ENCODE results near the gene ZDHHC19.
"Not testable (repeated sequence)": the region's sequence is repeated elsewhere in the genome, so short reads cannot be mapped to it uniquely, and the experiment has no call there.

Gene ZDHHC19

GRCh38 chr3:196222876-196223595 lies 11.8 kb upstream of the ZDHHC19 start:
- no peak for DNase-seq

- DNase-seq = no peak
These were observed 9.8 kb upstream of the ZDHHC19 start for GRCh38 chr3:196220991-196221390.

GRCh38 chr3:196220587-196220986 lies 9.4 kb upstream of the ZDHHC19 start:
- DNase-seq = no peak

- DNase-seq = no peak
These were observed 8.7 kb upstream of the ZDHHC19 start for GRCh38 chr3:196219970-196220311.

GRCh38 chr3:196219194-196219969 lies 8.2 kb upstream of the ZDHHC19 start:
- no peak for DNase-seq

GRCh38 chr3:196218155-196218712 lies 7.0 kb upstream of the ZDHHC19 start:
- DNase-seq = no peak

- no peak for DNase-seq
These were observed 6.3 kb upstream of the ZDHHC19 start for GRCh38 chr3:196217307-196218154.

GRCh38 chr3:196216681-196217211 lies 5.5 kb upstream of the ZDHHC19 start:
- DNase-seq = no peak

GRCh38 chr3:196216089-196216564 lies 4.9 kb upstream of the ZDHHC19 start, which contains the start of gene SLC51A:
SLC51A (plus strand) TSS chr3:196216534; CDS start chr3:196216713, 179 bp downstream.
- no peak for DNase-seq

- DNase-seq = no peak
These were observed 4.4 kb upstream of the ZDHHC19 start for GRCh38 chr3:196215493-196216020.

GRCh38 chr3:196214783-196215441 lies 3.7 kb upstream of the ZDHHC19 start:
- no peak for DNase-seq

- DNase-seq = not testable (repeated sequence)
These were observed 1.1 kb downstream of the ZDHHC19 start for GRCh38 chr3:196209944-196210672.

- no peak for DNase-seq
These were observed 2.1 kb downstream of the ZDHHC19 start for GRCh38 chr3:196208942-196209695.

GRCh38 chr3:196207833-196208607 lies 3.2 kb downstream of the ZDHHC19 start:
- DNase-seq = peak; percentile 84

GRCh38 chr3:196207159-196207832 lies 3.9 kb downstream of the ZDHHC19 start:
- DNase-seq = no peak

GRCh38 chr3:196205442-196206205 lies 5.6 kb downstream of the ZDHHC19 start:
- DNase-seq = not testable (repeated sequence)

- no peak for DNase-seq
These were observed 7.4 kb downstream of the ZDHHC19 start for GRCh38 chr3:196203846-196204245.

GRCh38 chr3:196202516-196202970 lies 8.7 kb downstream of the ZDHHC19 start:
- peak; percentile 54 for DNase-seq

Measured in islet precursor cell (in vitro differentiated cells).